H1 (cell line): Measurements from ENCODE around the gene PCGF3. TPM values are rescaled to one million over a fixed set of nuclear protein-coding genes. Genes with fewer than 3 reads are reported as not detected.

ENCODE experiments used
- CHD2 ChIP-seq: IDR thresholded peaks from 2 replicates; pipeline ENCODE4 v1.6.1; 2012; ENCODE audit warnings: low read length, improper control_type of control experiment
- EGR1 ChIP-seq: IDR thresholded peaks from 2 replicates; pipeline ENCODE4 v1.6.1; 2011; ENCODE audit warnings: low read depth, low read length, borderline replicate concordance
- HDAC6 ChIP-seq: IDR thresholded peaks from one replicate; pipeline ENCODE4 v1.7.1; 2012; ENCODE audit warnings: low read depth, mild to moderate bottlenecking, inconsistent platforms, low read length, moderate library complexity
- PHF8 ChIP-seq: fragments of 200-600 bp; sonication (generic); conservative IDR thresholded peaks from 2 replicates; pipeline ENCODE4 v1.7.1; 2012; ENCODE audit warnings: low read depth, mild to moderate bottlenecking, inconsistent platforms, low read length, moderate library complexity
- TCF12 ChIP-seq: IDR thresholded peaks from 2 replicates; pipeline ENCODE4 v1.6.1; 2011; ENCODE audit warnings: low read depth, mild to moderate bottlenecking, low read length
- ZNF274 ChIP-seq: IDR thresholded peaks from 2 replicates; pipeline ENCODE4 v1.7.0; 2012; ENCODE audit warnings: low read length, borderline replicate concordance; ENCODE audit errors: extremely low read depth
- polyA plus RNA-seq, 7 experiments: library from polyadenylated mRNA; depleted of rRNA in 3 of 7; stranded (reverse) in 5 of 7; unstranded in 2 of 7; fragments of >200 nt in 5 of 7; fragments of 200-250 nt in 2 of 7; gene quantifications; 1 replicate in 5 of 7; 2 replicates in 1 of 7; 4 replicates in 1 of 7; pipeline versions ENCODE4 v1.2.1 to v1.2.3, GENCODE V29; 2011 to 2013; ENCODE audit warnings: missing spikeins in 2 of 7, mixed read lengths in 2 of 7
- total RNA-seq: library from RNA; stranded (reverse); fragmentation: NEBNext Ultra II Directional; extraction: Animal tissue kit (Norgen Biotek cat#: 25700); gene quantifications from 2 replicates; pipeline ENCODE4 v1.2.1, GENCODE V29; 2021
- TF ChIP-seq, protein P1 (sequence below): IDR thresholded peaks from 2 replicates; pipeline ENCODE4 v1.6.1; 2012; ENCODE audit warnings: low read length, inconsistent platforms

PCGF3 gene
- total and polyA plus RNA-seq, 2 of the 8 experiments (the other 6 are each of a cell fraction or from before 2014, with no cell fraction given): 52.7 to 52.9 TPM

DNA sequence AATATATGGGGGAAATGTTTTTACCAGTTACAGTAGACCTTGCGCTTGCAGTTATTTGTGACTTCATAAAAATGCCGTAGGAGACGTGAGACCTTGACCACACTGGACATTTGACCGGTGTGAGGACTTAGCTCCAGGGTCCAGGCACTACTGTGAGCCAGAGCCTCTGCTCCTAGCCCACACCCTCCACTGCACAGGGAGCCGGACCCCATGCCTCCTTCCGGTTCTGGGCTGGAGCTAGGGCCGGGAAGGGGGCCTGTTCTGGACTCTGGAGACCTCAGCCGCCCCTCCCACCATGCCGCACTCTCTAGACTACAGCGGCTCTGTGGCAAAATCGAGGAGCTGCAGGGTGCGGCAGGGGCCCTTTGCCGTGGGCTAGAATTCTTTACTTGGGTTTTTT is 5.3 kb downstream of the PCGF3 start (continued):
- TF ChIP-seq CHD2 (no peak), PHF8 (no peak), ZNF274 (no peak), HDAC6 (no peak), TCF12 (no peak), EGR1 (no peak)
- TF ChIP-seq, protein P1, sequence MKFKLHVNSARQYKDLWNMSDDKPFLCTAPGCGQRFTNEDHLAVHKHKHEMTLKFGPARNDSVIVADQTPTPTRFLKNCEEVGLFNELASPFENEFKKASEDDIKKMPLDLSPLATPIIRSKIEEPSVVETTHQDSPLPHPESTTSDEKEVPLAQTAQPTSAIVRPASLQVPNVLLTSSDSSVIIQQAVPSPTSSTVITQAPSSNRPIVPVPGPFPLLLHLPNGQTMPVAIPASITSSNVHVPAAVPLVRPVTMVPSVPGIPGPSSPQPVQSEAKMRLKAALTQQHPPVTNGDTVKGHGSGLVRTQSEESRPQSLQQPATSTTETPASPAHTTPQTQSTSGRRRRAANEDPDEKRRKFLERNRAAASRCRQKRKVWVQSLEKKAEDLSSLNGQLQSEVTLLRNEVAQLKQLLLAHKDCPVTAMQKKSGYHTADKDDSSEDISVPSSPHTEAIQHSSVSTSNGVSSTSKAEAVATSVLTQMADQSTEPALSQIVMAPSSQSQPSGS: no peak
